Adrenal gland (tissue), 12 donors: Measurements from ENCODE around the gene TENT4A. TPM values are rescaled to one million over a fixed set of nuclear protein-coding genes. Genes with fewer than 3 reads are reported as not detected.

Experiments used
- DNase-seq, 7 donors: peaks; one replicate each; pipeline ENCODE4 v3.0.0-alpha.2; 2019 to 2020
- H3K27ac ChIP-seq, 5 donors: fragments of 200-600 bp; sonication (generic) in 4 of 5; 1 replicate in 3 of 5; 2 replicates in 2 of 5; pipeline versions ENCODE4 v1.5.1 to v1.8.0; 2016 to 2020; ENCODE audit warnings: mild to moderate bottlenecking in 1 of 5
- H3K27me3 ChIP-seq: fragments of 200-600 bp; 2 replicates; pipeline ENCODE4 v1.8.0; 2021
- H3K36me3 ChIP-seq, 2 donors: fragments of 200-600 bp; replicated peaks in 1 of 2; 1 replicate in 1 of 2; 2 replicates in 1 of 2; pipeline versions ENCODE4 v1.5.1 to v1.8.0; 2018 to 2022
- H3K4me1 ChIP-seq, 2 donors: fragments of 200-600 bp; replicated peaks in 1 of 2; 1 replicate in 1 of 2; 2 replicates in 1 of 2; pipeline versions ENCODE4 v1.5.1 to v1.8.0; 2018 to 2021
- H3K4me3 ChIP-seq, 4 donors: fragments of 200-600 bp; sonication (generic) in 3 of 4; one replicate each; pipeline ENCODE4 v1.5.1; 2016 to 2018
- H3K9me3 ChIP-seq, 3 donors: fragments of 200-600 bp; sonication (generic) in 1 of 3; replicated peaks in 1 of 3; 1 replicate in 2 of 3; 2 replicates in 1 of 3; pipeline versions ENCODE4 v1.5.1 to v1.8.0; 2016 to 2021
- POLR2A ChIP-seq, 2 donors: fragments of 450-650 bp; IDR thresholded peaks; one replicate each; pipeline ENCODE4 v1.6.1; 2017; ENCODE audit warnings: antibody characterized with exemption in 2 of 2, mild to moderate bottlenecking in 2 of 2, moderate library complexity in 1 of 2
- WGBS, 4 donors: extraction: QIAGEN DNeasy Blood & Tissue Kit in 2 of 4; methylation state at CpG; one replicate each; pipeline versions ENCODE4 v1.1.5 to v1.1.7; 2013 to 2017; 5-methylcytosine and 5-hydroxymethylcytosine counted together
- intact Hi-C, 2 donors: fragments of 100-400 bp; cut with DNase I; formaldehyde crosslinking; loops; one replicate each; pipeline versions ENCODE4 v1.14.1 to v1.15.0; 2022 to 2023
- polyA plus RNA-seq, 3 donors: library from polyadenylated mRNA; stranded (reverse); fragments of 200-250 nt in 2 of 3; fragments of 350-450 nt in 1 of 3; fragmentation: Illumina TruSeq in 1 of 3; extraction: RNeasy Lipid Tissue Mini Kit (QIAGEN cat#74804) in 1 of 3; gene quantifications; one replicate each; pipeline ENCODE4 v1.2.3, GENCODE V29; 2013 to 2014
- total RNA-seq, 9 donors: library from RNA; depleted of rRNA in 4 of 9; stranded (reverse); fragments of >200 nt in 4 of 9; fragments of 120-200 nt in 1 of 9; fragmentation: NEBNext Ultra II Directional in 1 of 9; extraction: Animal tissue kit (Norgen Biotek cat#: 25700) in 1 of 9; gene quantifications; one replicate each; pipeline versions ENCODE4 v1.1.0 to v1.2.4, GENCODE V29; 2013 to 2023
- TF ChIP-seq, protein P1 (sequence below), 6 experiments: fragments of 450-650 bp in 4 of 6; fragments of 200-600 bp in 2 of 6; sonication (generic) in 1 of 6; IDR thresholded peaks; 1 replicate in 5 of 6; 2 replicates in 1 of 6; pipeline versions ENCODE4 v1.5.1 to v1.8.0; 2016 to 2021; ENCODE audit warnings: antibody characterized with exemption in 6 of 6, mild to moderate bottlenecking in 2 of 6, moderate library complexity in 1 of 6
- donor health status: healthy with polysubstance abuse.
- donor health status: Bipolar disorder and iron deficiency.
- donor health status: DM: yes; HTN: yes; CAD: no.
- donor health status: DM: no; HTN: no; CAD: no.
- donor health status: DM: no; HTN: no; CAD: no.
- donor health status: DM: yes; HTN: yes; CAD: no.

Gene TENT4A
- total and polyA plus RNA-seq, 12 donors = 9.1 to 24.4 (median 14.4) TPM

- H3K9me3 ChIP-seq = no peaks in the 10 kb centered on the region
- WGBS, 4 donors = 91 to 99% (median 92%) methylated on average over 8 to 9 of the region's 9 CpGs
- intact Hi-C loops = no loop called here
- no peak overlapping the region for H3K4me3 ChIP-seq
- no peak overlapping the region for H3K27ac ChIP-seq
- DNase-seq = no peak
- TF ChIP-seq, protein P1, sequence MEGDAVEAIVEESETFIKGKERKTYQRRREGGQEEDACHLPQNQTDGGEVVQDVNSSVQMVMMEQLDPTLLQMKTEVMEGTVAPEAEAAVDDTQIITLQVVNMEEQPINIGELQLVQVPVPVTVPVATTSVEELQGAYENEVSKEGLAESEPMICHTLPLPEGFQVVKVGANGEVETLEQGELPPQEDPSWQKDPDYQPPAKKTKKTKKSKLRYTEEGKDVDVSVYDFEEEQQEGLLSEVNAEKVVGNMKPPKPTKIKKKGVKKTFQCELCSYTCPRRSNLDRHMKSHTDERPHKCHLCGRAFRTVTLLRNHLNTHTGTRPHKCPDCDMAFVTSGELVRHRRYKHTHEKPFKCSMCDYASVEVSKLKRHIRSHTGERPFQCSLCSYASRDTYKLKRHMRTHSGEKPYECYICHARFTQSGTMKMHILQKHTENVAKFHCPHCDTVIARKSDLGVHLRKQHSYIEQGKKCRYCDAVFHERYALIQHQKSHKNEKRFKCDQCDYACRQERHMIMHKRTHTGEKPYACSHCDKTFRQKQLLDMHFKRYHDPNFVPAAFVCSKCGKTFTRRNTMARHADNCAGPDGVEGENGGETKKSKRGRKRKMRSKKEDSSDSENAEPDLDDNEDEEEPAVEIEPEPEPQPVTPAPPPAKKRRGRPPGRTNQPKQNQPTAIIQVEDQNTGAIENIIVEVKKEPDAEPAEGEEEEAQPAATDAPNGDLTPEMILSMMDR (IDR thresholded peaks at IDR 0.05) = no peak
- TF ChIP-seq POLR2A (IDR thresholded peaks at IDR 0.05) = no peak
- no peaks in the 10 kb centered on the region for H3K36me3 ChIP-seq
- no peaks in the 10 kb centered on the region for H3K27me3 ChIP-seq
- peaks cover 24 to 47% of the 10 kb centered on the region in 2 donors for H3K4me1 ChIP-seq
Observed at GRCh38 chr5:6726006-6726405, 12.8 kb downstream of the TENT4A start.

DNA sequence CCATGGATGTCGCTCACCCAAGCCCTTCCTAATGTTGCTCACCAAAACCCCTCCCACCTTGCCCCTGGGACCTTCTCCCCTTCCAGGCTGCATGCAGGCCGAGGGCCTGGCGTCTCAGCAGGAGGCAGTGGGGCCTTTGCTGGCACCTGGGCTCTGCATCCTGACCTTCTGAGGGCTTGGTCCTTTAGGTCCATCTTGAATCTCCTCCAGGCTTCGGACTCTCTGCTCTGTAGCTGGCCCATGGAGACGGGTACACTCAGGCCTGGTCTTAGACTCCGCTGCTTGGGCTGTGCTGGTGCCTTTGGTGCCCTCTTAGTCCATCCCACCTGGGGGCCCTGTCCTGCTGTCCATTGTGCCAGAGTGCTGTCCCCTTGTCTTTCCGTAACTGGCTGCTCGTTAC lies 14.0 kb downstream of the TENT4A start:
- Histone ChIP-seq H3K9me3 (no peaks in the 10 kb centered on the region), H3K27ac (no peak overlapping the region), H3K4me1 (peaks cover 22 to 45% of the 10 kb centered on the region in 2 donors), H3K27me3 (no peaks in the 10 kb centered on the region), H3K36me3 (no peaks in the 10 kb centered on the region), H3K4me3 (no peak overlapping the region)
- TF ChIP-seq POLR2A (IDR thresholded peaks at IDR 0.05) = no peak
- TF ChIP-seq, protein P1 (IDR thresholded peaks at IDR 0.05) = no peak
- 94 to 99% (median 98%) methylated on average over 6 to 8 of the region's 8 CpGs for WGBS, 4 donors
- DNase-seq = no peak
- intact Hi-C loops = no loop called here

GRCh38 chr5:6728011-6728794 lies 15.0 kb downstream of the TENT4A start:
- Histone ChIP-seq H3K27me3 (no peaks in the 10 kb centered on the region), H3K9me3 (no peaks in the 10 kb centered on the region), H3K4me3 (no peak overlapping the region), H3K36me3 (no peaks in the 10 kb centered on the region), H3K27ac (no peak overlapping the region), H3K4me1 (peaks cover 15 to 45% of the 10 kb centered on the region in 2 donors)
- 92 to 96% (median 93%) methylated on average over 11 to 17 of the region's 17 CpGs for WGBS, 4 donors
- intact Hi-C loops = no loop called here
- TF ChIP-seq, protein P1 (IDR thresholded peaks at IDR 0.05) = no peak
- TF ChIP-seq POLR2A (IDR thresholded peaks at IDR 0.05) = no peak
- no peak for DNase-seq

- Histone ChIP-seq H3K27ac (peak overlapping the region in 1 of 5 donors; percentile 4), H3K4me3 (no peak overlapping the region), H3K4me1 (peaks cover 11 to 45% of the 10 kb centered on the region in 2 donors), H3K9me3 (no peaks in the 10 kb centered on the region), H3K27me3 (no peaks in the 10 kb centered on the region), H3K36me3 (no peaks in the 10 kb centered on the region)
- DNase-seq = no peak
- 86 to 90% (median 90%) methylated on average over 1 of the region's 1 CpG for WGBS, 4 donors
- no peak for TF ChIP-seq POLR2A (IDR thresholded peaks at IDR 0.05)
- TF ChIP-seq, protein P1 (IDR thresholded peaks at IDR 0.05) = no peak
- intact Hi-C loops = no loop called here
Observed at GRCh38 chr5:6728795-6729183, 15.6 kb downstream of the TENT4A start.
